Coronary artery (tissue), 2 donors: ENCODE data around the gene TSPAN14.
"Not testable (repeated sequence)": the region's sequence is repeated elsewhere in the genome, so short reads cannot be mapped to it uniquely, and the experiment has no call there.

Experiments
- DNase-seq: peaks from one replicate; pipeline ENCODE4 v3.0.0-alpha.2; 2017; ENCODE audit warnings: low spot score
- H3K27ac ChIP-seq, 2 donors: fragments of 200-600 bp; sonication (generic); one replicate each; pipeline ENCODE4 v1.5.1; 2016 to 2019
- H3K4me3 ChIP-seq: fragments of 200-600 bp; sonication (generic); 2 replicates; pipeline ENCODE4 v1.5.1; 2016; ENCODE audit warnings: mild to moderate bottlenecking, moderate library complexity
- TF ChIP-seq, protein P1 (sequence below): fragments of 200-600 bp; sonication (generic); IDR thresholded peaks from one replicate; pipeline ENCODE4 v1.5.1; 2019; ENCODE audit warnings: antibody characterized with exemption

TSPAN14 gene

DNA sequence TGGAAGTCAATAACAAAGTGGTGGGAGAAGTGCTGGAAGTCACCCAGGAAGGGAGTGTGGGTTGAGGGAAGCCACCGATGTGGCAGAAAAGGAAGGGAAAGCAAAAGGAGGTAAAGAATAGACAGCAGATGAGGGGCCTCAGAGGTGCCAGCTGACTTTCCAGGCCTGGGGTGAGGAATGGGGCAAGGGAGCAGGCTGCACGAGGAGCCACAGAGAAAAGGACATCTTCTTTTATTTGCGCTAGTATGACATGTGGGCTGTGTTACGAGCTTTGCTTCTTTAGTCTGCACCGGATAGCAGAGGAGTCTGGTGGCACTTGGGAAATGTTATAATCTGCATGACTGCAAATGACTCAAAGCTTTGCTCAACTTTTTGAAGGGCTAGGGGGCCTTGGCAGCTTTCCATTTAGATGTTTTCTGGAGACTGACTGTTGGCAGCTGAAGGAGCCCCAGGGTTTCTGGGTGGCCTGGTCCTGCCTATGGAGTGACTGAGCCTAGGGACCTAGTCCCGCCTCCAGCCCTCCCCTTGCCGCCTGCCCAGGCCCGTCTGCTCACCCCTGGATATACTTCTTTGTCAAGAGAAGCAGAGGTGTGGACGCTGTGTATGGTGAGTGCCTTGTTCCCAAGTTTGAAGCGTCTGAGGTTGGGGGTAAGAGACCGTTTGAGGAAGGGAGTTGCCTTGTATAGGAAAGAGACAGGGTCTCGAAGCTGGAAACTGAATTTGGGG lies 40.7 kb upstream of the TSPAN14 start:
- H3K4me3 ChIP-seq = no peak overlapping the region
- no peak for DNase-seq
- peak overlapping the region in 1 of 2 donors; percentile 53 for H3K27ac ChIP-seq
- TF ChIP-seq, protein P1, sequence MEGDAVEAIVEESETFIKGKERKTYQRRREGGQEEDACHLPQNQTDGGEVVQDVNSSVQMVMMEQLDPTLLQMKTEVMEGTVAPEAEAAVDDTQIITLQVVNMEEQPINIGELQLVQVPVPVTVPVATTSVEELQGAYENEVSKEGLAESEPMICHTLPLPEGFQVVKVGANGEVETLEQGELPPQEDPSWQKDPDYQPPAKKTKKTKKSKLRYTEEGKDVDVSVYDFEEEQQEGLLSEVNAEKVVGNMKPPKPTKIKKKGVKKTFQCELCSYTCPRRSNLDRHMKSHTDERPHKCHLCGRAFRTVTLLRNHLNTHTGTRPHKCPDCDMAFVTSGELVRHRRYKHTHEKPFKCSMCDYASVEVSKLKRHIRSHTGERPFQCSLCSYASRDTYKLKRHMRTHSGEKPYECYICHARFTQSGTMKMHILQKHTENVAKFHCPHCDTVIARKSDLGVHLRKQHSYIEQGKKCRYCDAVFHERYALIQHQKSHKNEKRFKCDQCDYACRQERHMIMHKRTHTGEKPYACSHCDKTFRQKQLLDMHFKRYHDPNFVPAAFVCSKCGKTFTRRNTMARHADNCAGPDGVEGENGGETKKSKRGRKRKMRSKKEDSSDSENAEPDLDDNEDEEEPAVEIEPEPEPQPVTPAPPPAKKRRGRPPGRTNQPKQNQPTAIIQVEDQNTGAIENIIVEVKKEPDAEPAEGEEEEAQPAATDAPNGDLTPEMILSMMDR = no peak

DNA sequence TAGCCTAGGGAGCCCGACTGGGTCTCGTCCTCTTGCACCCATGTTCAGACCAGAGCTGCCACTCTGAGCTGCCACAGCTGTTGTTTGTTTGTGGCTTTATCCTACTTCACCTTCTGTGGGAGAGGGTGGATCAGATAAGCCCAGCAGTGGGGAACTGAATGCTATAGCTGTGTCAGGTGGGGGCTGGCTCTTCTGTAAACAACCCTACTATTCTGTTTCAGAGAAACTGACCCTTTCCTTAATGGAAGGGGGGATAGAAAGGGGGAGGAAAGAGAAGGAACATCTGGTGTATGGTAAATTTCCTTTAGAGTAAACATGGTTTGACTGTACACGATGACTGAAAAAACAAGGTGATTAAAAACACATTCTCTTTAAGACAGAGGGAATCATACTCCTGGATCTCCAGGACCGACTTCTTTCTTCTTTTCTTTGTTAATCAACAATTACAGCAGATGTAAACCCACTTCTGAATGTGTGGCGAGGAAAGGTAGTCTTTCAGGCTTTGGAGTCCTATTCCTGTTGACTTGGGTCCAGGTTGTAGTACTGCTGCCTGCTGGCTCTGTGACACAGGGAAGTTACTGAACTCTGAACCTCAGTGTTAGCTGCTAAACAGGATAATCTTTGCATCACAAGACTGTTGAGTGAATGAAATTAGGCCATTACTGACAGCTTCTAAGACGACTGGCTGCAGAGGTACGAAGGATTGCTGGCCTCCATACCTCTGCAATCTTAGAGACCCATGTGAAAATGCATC lies 39.8 kb upstream of the TSPAN14 start:
- H3K4me3 ChIP-seq = no peak overlapping the region
- TF ChIP-seq, protein P1 = no peak
- DNase-seq = no peak
- no peak overlapping the region for H3K27ac ChIP-seq

DNA sequence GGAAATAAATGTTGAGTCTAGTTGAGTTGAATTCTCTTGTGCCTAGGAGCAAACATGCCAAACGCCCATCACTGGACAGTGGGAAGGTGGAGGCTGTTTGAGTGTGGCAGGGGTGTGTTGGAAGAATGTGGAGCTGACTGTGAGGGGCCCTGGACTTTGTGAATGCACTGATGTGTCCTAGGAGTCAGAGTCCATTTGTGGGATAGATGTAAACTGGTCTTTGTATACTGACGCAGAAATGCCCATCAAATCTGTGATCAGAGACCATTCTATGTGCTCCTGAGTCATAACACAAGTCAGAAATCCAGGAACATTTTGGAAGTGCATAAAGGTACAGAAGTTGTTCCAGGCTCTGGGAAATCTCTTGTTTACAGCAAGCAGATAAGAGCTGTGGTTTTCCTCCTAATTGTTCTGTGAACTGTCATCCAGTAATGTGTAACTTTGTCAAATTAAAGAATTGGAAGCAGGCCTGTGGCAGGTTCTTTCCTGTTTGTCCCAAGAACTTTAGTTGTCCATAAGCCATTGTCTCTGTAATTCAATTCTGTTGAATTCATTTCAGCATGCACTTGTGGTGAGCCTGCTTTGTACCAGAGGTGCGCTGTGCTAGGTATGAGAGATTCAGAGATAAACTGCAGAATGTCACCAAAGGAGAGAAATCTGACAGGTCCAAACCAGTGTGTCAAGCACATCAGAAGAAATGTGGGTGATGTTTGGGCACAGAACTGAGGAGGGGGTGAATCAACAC lies 38.2 kb upstream of the TSPAN14 start:
- TF ChIP-seq, protein P1 = no peak
- H3K4me3 ChIP-seq = no peak overlapping the region
- no peak for DNase-seq
- H3K27ac ChIP-seq = no peak overlapping the region

DNA sequence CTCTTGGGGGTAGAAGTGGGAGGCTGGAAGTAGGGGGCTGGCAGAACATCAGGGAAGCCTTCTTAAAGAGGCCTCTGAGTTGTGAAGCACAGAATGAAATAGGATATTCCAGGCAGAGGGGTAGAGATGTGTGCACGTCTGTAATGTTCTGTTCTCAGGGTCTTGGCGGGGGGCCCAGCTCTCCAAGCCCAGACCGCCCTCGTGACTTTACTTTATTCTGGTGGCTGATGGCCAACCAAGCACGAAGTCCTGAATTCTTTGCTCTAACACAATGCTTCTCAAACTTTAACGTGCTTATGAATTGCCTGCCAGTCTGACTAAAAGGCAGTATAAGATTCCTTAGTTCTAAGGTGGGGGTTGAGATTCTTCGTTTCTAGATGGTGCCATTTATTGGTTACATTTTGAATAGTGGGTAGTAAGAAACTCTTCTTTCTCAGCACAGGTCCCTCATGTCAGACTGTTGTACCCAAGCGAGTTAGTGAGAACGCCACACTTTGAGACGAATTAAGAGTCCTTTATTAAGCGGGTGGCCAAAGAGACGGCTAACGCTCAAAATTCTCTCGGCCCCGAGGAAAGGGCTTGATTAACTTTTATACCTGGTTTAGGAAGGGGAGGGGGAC lies 37.5 kb upstream of the TSPAN14 start:
- TF ChIP-seq, protein P1 = no peak
- DNase-seq = no peak
- H3K27ac ChIP-seq = no peak overlapping the region
- H3K4me3 ChIP-seq = no peak overlapping the region

DNA sequence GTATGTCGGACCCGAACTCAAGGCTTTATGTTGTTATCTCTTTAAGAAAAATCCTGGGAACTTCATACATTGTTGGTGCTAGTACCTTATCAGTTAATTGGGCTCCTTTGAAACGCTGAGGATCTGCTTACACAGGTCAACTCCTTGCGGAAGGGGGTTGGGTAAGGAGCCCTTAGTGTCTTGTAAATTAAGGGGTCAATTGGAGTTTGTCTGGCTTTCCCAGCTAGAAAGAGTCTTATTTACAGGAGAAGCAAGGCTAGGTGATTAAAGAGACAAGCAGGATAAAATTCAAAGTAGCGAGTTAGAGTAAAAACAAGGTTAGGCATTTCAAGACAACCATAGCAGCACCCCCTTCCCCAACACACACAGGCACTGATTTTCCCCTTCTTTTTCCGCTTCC lies 36.9 kb upstream of the TSPAN14 start:
- not testable (repeated sequence) for H3K4me3 ChIP-seq, H3K27ac ChIP-seq, DNase-seq

DNA sequence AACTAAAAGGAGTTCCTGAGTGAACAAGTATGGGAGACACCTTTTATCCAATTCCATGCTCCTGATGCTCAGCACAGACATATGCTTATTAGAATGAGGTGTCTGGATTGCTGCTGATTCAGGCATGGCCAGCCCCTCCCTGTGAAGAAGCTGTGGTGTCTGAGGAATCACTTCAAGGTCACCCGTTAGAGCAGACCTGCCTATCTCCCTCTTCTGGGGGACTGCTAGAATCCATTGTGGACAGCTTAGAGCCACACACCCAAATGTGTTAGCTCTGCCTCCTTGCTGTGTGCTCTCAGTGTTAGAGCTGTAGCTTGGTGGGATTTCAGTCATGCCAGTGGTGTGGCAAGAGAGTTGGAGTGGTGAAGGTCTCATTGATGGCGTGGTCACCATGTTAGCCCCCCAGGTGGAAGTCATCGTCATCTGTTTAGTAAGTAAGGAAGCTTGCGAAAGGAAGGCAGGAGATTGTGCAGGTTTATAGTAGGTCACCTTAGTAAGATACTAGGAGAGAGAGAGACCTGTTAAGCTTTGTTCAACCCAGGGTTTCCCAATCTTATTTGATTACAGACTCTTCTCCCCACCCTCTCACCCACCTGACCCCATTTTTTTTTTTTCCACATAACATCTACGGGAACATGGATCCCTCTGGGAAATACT lies 32.9 kb upstream of the TSPAN14 start:
- no peak for DNase-seq
- no peak overlapping the region for H3K4me3 ChIP-seq
- TF ChIP-seq, protein P1 = no peak
- H3K27ac ChIP-seq = no peak overlapping the region
